K562 (cell line): ENCODE data around the gene DHPS. TPM values are rescaled to one million over a fixed set of nuclear protein-coding genes. Genes with fewer than 3 reads are reported as not detected.

ENCODE experiments used
- ETS1 ChIP-seq: conservative IDR thresholded peaks from 2 replicates; pipeline ENCODE4 v1.6.1; 2011; ENCODE audit warnings: low read depth, mild to moderate bottlenecking, low read length; ENCODE audit not compliant: control insufficient read depth
- FOXA3 ChIP-seq, 2 experiments: fragments of 450-650 bp in 1 of 2; sonication (generic) in 1 of 2; formaldehyde crosslinking; IDR thresholded peaks in 1 of 2; conservative IDR thresholded peaks in 1 of 2; 2 replicates each; pipeline versions ENCODE4 v1.4.0 to v1.8.0; 2020 to 2022; ENCODE audit warnings: mild to moderate bottlenecking in 2 of 2, missing genetic modification reagents in 1 of 2
- HLTF ChIP-seq: fragments of 450-650 bp; IDR thresholded peaks from 2 replicates; pipeline ENCODE4 v1.6.1; 2016
- HMG20A ChIP-seq: fragments of 450-650 bp; formaldehyde crosslinking; conservative IDR thresholded peaks from 2 replicates; pipeline ENCODE4 v1.4.0; 2020; ENCODE audit warnings: mild to moderate bottlenecking, mixed read lengths
- HMGXB4 ChIP-seq: sonication (generic); formaldehyde crosslinking; IDR thresholded peaks from 2 replicates; pipeline ENCODE4 v1.8.1; 2023; ENCODE audit warnings: mild to moderate bottlenecking, missing genetic modification reagents
- MAFK ChIP-seq: IDR thresholded peaks from 2 replicates; pipeline ENCODE4 v1.6.1; 2011; ENCODE audit warnings: low read length, improper control_type of control experiment
- MTA2 ChIP-seq: fragments of 450-650 bp; IDR thresholded peaks from 2 replicates; pipeline ENCODE4 v1.6.1; 2016; ENCODE audit warnings: low read depth
- NR2F6 ChIP-seq: fragments of 450-650 bp; formaldehyde crosslinking; IDR thresholded peaks from 2 replicates; pipeline ENCODE4 v1.4.0; 2020; ENCODE audit warnings: mild to moderate bottlenecking
- RCOR1 ChIP-seq, 2 experiments: IDR thresholded peaks; 2 replicates each; pipeline ENCODE4 v1.6.1; 2012; ENCODE audit warnings: low read depth in 2 of 2, low read length in 2 of 2, borderline replicate concordance in 1 of 2, improper control_type of control experiment in 1 of 2
- TRIM25 ChIP-seq: fragments of 450-650 bp; IDR thresholded peaks from 2 replicates; pipeline ENCODE4 v1.7.0; 2016; ENCODE audit warnings: borderline replicate concordance
- ZNF23 ChIP-seq: fragments of 250-450 bp; sonication (Bioruptor Pico); IDR thresholded peaks from 2 replicates; pipeline ENCODE4 v1.4.0; 2020; ENCODE audit warnings: mild to moderate bottlenecking
- ZNF407 ChIP-seq: fragments of 450-650 bp; IDR thresholded peaks from 2 replicates; pipeline ENCODE4 v1.6.1; 2016; ENCODE audit warnings: low read depth
- ZNF431 ChIP-seq: sonication (generic); formaldehyde crosslinking; IDR thresholded peaks from 2 replicates; pipeline ENCODE4 v1.8.0; 2022; ENCODE audit warnings: mild to moderate bottlenecking, missing genetic modification reagents
- ZSCAN29 ChIP-seq: fragments of 450-650 bp; IDR thresholded peaks from 2 replicates; pipeline ENCODE4 v1.6.1; 2017
- polyA plus RNA-seq, 8 experiments: library from polyadenylated mRNA; depleted of rRNA in 4 of 8; stranded (reverse) in 5 of 8; unstranded in 3 of 8; fragments of >200 nt; fragmentation: Nextera tagmentation in 2 of 8; fragmentation: Illumina TruSeq in 1 of 8; extraction: Ambion mirVana in 2 of 8; extraction: Trizol in 1 of 8; gene quantifications; 2 replicates each; pipeline versions ENCODE4 v1.2.1 to v1.2.3, GENCODE V29; 2011 to 2014; ENCODE audit warnings: inconsistent platforms in 1 of 8, missing spikeins in 1 of 8
- total RNA-seq, 7 experiments: library from RNA; depleted of rRNA in 6 of 7; stranded (reverse); fragments of >200 nt in 6 of 7; fragmentation: Illumina TruSeq in 2 of 7; extraction: Trizol in 2 of 7; gene quantifications; 2 replicates each; pipeline versions ENCODE4 v1.2.1 to v1.2.3, GENCODE V29; 2011 to 2021; ENCODE audit warnings: low replicate concordance in 1 of 7

The DHPS gene
- total and polyA plus RNA-seq, 9 of the 15 experiments (the other 6 are each of a cell fraction or from before 2014, with no cell fraction given): 47.1 to 110 (median 79.9) TPM

GRCh38 chr19:12681074-12681987 is at the start of gene DHPS (continued):
- TF ChIP-seq ZNF431 (CRISPR knock-in tag): peak; percentile 82; the same call in 1 of the 2 replicates
- TF ChIP-seq TRIM25: no peak
- no peak for TF ChIP-seq MAFK
- 0 out of 2 replicates have a peak, but pooled peaks have one; percentile 35 for TF ChIP-seq NR2F6
- TF ChIP-seq ZNF23 (CRISPR knock-in tag): no peak
- TF ChIP-seq FOXA3 (CRISPR knock-in tag; conservative IDR thresholded peaks at IDR 0.05 in 1 of 2, IDR thresholded peaks at IDR 0.05 in 1 of 2): peak in 1 of 2 experiments; percentile 88; a peak in 2 of 4 replicates
- no peak for TF ChIP-seq HMG20A (CRISPR knock-in tag)
- no peak for TF ChIP-seq HLTF
- TF ChIP-seq ETS1: peak; percentile 50; the same call in 1 of the 2 replicates
- 0 out of 4 replicates have a peak, but pooled peaks of 1 of the 2 experiments have one; percentile 30 for TF ChIP-seq RCOR1 (IDR thresholded peaks at IDR 0.05; ENCODE audit: borderline replicate concordance in 1 of 2, low read depth in 2 of 2, low read length in 2 of 2)
- TF ChIP-seq HMGXB4: no peak
- peak; percentile 99 for TF ChIP-seq ZNF407
- TF ChIP-seq ZSCAN29: no peak
- no peak for TF ChIP-seq MTA2
